Naive thymus-derived CD4-positive, alpha-beta T cell (primary cell): ENCODE results near the gene C1orf50. TPM values are rescaled to one million over a fixed set of nuclear protein-coding genes. Genes with fewer than 3 reads are reported as not detected.
A peak's percentile ranks its signal among the peaks of the same experiment; 100 is the strongest.

ENCODE experiments used
- ATAC-seq: fragments of 150-1000 bp; cut with Tn5 transposase; 2 replicates; pipeline ENCODE4 v1.10.0; 2021; ENCODE audit warnings: mild to moderate bottlenecking, moderate library complexity
- CTCF ChIA-PET: fragments of 350-600 bp; sonication (Branson Sonifier 250); formaldehyde crosslinking; loops from one replicate; lab custom pipeline; 2021; ENCODE audit warnings: antibody characterized with exemption; lab: Charles Lee
- POLR2A ChIA-PET: fragments of 350-600 bp; sonication (Branson Sonifier 250); formaldehyde crosslinking; loops from one replicate; lab custom pipeline; 2021; ENCODE audit warnings: antibody characterized with exemption, inconsistent platforms; lab: Charles Lee
- DNase-seq, 9 donors: peaks; one replicate each; pipeline versions ENCODE4 v3.0.0 to v3.0.0-alpha.2; 2020 to 2022; ENCODE audit warnings: mixed read lengths in 1 of 9
- H3K27ac ChIP-seq: one replicate; pipeline ENCODE4 v1.7.0; 2013; ENCODE audit warnings: mild to moderate bottlenecking, low read depth, low read length, moderate library complexity
- H3K27me3 ChIP-seq, 2 donors: one replicate each; pipeline ENCODE4 v1.7.0; 2013; ENCODE audit warnings: low read length in 2 of 2, mild to moderate bottlenecking in 2 of 2, moderate library complexity in 2 of 2; ENCODE audit not compliant: control insufficient read depth in 2 of 2, insufficient read depth in 2 of 2
- H3K36me3 ChIP-seq, 3 experiments: 1 replicate in 2 of 3; 2 replicates in 1 of 3; pipeline ENCODE4 v1.7.0; 2013; ENCODE audit warnings: low read length in 3 of 3, mild to moderate bottlenecking in 3 of 3, moderate library complexity in 1 of 3; ENCODE audit not compliant: insufficient read depth in 3 of 3, control insufficient read depth in 2 of 3
- H3K4me1 ChIP-seq, 2 donors: one replicate each; pipeline ENCODE4 v1.7.0; 2013; ENCODE audit warnings: low read length in 2 of 2, mild to moderate bottlenecking in 2 of 2, moderate library complexity in 1 of 2; ENCODE audit not compliant: control insufficient read depth in 2 of 2, insufficient read depth in 2 of 2
- H3K4me3 ChIP-seq: 2 replicates; pipeline ENCODE4 v1.7.0; 2013; ENCODE audit warnings: mild to moderate bottlenecking, low read length
- H3K9me3 ChIP-seq, 3 experiments: 1 replicate in 2 of 3; 2 replicates in 1 of 3; pipeline ENCODE4 v1.7.0; 2013; ENCODE audit warnings: low read length in 3 of 3; ENCODE audit not compliant: control insufficient read depth in 2 of 3
- H3K27ac Mint-ChIP-seq, 9 donors: one replicate each; pipeline ENCODE4 v1.8.0; 2020 to 2022; ENCODE audit warnings: mixed read lengths in 9 of 9, mild to moderate bottlenecking in 8 of 9, moderate library complexity in 5 of 9, inconsistent platforms in 2 of 9
- H3K27me3 Mint-ChIP-seq, 5 donors: one replicate each; pipeline ENCODE4 v1.8.0; 2021 to 2022; ENCODE audit warnings: mixed read lengths in 5 of 5, mild to moderate bottlenecking in 1 of 5
- H3K36me3 Mint-ChIP-seq, 5 donors: one replicate each; pipeline ENCODE4 v1.8.0; 2020 to 2022; ENCODE audit warnings: mixed read lengths in 5 of 5, mild to moderate bottlenecking in 3 of 5, inconsistent platforms in 1 of 5
- H3K4me1 Mint-ChIP-seq, 7 donors: one replicate each; pipeline ENCODE4 v1.8.0; 2020 to 2022; ENCODE audit warnings: mixed read lengths in 7 of 7, mild to moderate bottlenecking in 3 of 7, inconsistent platforms in 1 of 7
- H3K4me3 Mint-ChIP-seq, 10 donors: one replicate each; pipeline ENCODE4 v1.8.0; 2020 to 2022; ENCODE audit warnings: mild to moderate bottlenecking in 10 of 10, mixed read lengths in 10 of 10, moderate library complexity in 6 of 10, inconsistent platforms in 2 of 10
- H3K9me3 Mint-ChIP-seq, 11 donors: one replicate each; pipeline ENCODE4 v1.8.0; 2020 to 2022; ENCODE audit warnings: mixed read lengths in 11 of 11, mild to moderate bottlenecking in 4 of 11, inconsistent platforms in 1 of 11, moderate library complexity in 1 of 11
- intact Hi-C, 2 donors: fragments of 100-400 bp; cut with micrococcal nuclease; formaldehyde crosslinking; loops; one replicate each; pipeline ENCODE4 v1.15.1; 2023
- polyA plus RNA-seq, 2 donors: library from polyadenylated mRNA; unstranded; fragments of 300-500 nt; fragmentation: Illumina TruSeq; gene quantifications; one replicate each; pipeline ENCODE4 v1.2.3, GENCODE V29; 2021
- total RNA-seq, 6 experiments: library from RNA in 5 of 6; stranded (reverse) in 5 of 6; gene quantifications; 1 replicate in 5 of 6; 2 replicates in 1 of 6; pipeline ENCODE4 v1.2.3 and lab custom pipeline; 2021 to 2026

C1orf50 gene
- total and polyA plus RNA-seq, 7 experiments from 2014 or later, result 3.4 to 20.8 (median 14.2) TPM

DNA sequence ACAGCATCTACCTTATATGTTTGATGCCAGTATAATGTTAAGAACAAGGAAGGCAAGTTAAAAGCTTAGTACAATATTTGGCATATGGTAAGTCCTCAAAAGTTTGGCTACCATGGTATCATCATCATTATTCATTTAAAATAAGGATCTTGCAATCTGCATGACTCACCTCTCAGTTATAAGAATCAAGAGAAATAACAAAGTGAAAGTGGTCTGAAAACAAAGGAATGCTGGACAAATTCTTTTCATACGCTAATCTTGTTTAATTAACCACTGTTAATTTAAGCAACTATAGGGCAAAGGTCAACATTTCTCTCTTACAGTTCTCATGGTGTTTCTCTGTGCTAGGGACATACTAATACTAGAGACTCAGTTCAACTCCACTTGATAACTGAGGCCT, 14.0 kb upstream of the C1orf50 start:
- ATAC-seq, result no peak
- peaks cover 35 to 75% (median 60%) of the 10 kb centered on the region in 5 donors for H3K36me3 Mint-ChIP-seq
- Histone ChIP-seq H3K27ac (no peak overlapping the region), H3K4me3 (no peak overlapping the region), H3K4me1 (no peaks in the 10 kb centered on the region), H3K9me3 (no peaks in the 10 kb centered on the region), H3K36me3 (peaks cover 0 to 88% (median 6%) of the 10 kb centered on the region in 3 experiments), H3K27me3 (no peaks in the 10 kb centered on the region)
- no peak overlapping the region for H3K4me3 Mint-ChIP-seq
- H3K27me3 Mint-ChIP-seq, result no peaks in the 10 kb centered on the region
- CTCF ChIA-PET, result interaction anchor here (0.7 kb wide), 1 partner anchor 1385 kb away, joined by 3 read pairs; no protein-coding TSS in a partner anchor
- peaks cover 0 to 6% (median 4%) of the 10 kb centered on the region in 7 donors for H3K4me1 Mint-ChIP-seq
- DNase-seq, result no peak
- peaks cover 0 to 6% (median 0%) of the 10 kb centered on the region in 11 donors for H3K9me3 Mint-ChIP-seq
- POLR2A ChIA-PET, result interaction anchor here (0.7 kb wide), 1 partner anchor 14 kb away, joined by 3 read pairs; the partner anchor contains the start of genes C1orf50 and P3H1
- intact Hi-C loops, result no loop called here
- H3K27ac Mint-ChIP-seq, result peak overlapping the region in 1 of 9 donors; percentile 45

DNA sequence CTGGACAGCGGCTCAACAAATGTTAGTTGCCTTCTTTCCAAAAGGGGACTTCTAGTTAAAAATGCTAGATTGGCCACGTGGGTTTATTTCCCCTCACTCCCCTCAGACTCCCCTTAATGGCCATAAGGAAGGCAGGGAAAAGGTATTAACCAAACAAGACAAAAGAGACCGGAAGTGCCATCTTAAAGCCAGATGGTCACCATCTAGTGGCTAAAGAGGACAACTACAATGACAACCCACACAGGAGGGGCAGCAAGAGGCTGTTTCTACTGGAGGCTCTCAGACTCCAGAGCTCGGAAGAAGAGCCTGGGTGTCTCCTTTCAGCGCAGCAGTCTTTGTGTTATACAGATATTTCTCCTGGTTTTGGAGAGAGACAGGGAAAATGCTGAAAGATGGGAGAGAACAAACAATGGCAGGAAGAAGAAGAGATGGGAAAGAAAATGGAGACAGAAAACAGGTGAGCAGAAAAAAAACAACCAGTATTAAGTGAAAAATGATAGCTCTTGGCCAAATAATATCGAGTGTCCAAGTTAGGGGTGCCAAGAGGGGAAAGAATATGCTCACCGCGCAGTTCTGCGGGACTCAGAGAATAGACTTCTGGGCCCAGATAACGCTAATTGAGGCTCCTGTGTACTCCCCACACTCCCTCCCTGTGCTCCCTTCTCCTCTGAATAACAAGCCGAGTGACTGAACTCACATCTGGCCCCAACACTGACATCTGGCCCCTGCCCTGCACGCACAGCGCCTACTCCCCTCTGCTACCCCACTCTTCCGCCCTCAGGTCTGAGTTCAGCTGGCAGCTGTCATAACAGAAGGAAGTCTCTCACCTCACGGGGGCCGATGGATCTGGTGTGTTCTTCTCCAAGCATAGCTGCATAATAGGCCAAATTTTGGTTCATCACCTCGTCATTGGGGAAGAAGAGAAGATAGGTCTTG, 9.8 kb upstream of the C1orf50 start:
- H3K9me3 Mint-ChIP-seq, result no peaks in the 10 kb centered on the region
- H3K36me3 ChIP-seq, result peaks cover 7 to 72% (median 11%) of the 10 kb centered on the region in 3 experiments
- intact Hi-C loops, result no loop called here
- no peak overlapping the region for H3K27ac ChIP-seq
- peak; percentile 74 for ATAC-seq
- H3K4me3 Mint-ChIP-seq, result no peak overlapping the region
- no peak overlapping the region for H3K4me3 ChIP-seq
- ChIA-PET CTCF (interaction anchor here (0.5 to 1.7 kb wide), 3 partner anchors 10 to 317 kb away, joined by 3 to 4 read pairs (median 3); partner anchors contain the start of genes C1orf50 and P3H1), POLR2A (interaction anchor here (1.7 kb wide), 1 partner anchor 10 kb away, joined by 9 read pairs; the partner anchor contains the start of genes C1orf50 and P3H1)
- no peaks in the 10 kb centered on the region for H3K27me3 ChIP-seq
- no peaks in the 10 kb centered on the region for H3K27me3 Mint-ChIP-seq
- H3K4me1 ChIP-seq, result no peaks in the 10 kb centered on the region
- H3K27ac Mint-ChIP-seq, result peak overlapping the region in 4 of 9 donors; percentile 28 to 82 (median 68)
- peak in 3 of 9 donors; percentile 15 to 23 (median 23) for DNase-seq
- H3K9me3 ChIP-seq, result no peaks in the 10 kb centered on the region
- H3K4me1 Mint-ChIP-seq, result peaks cover 3 to 8% (median 4%) of the 10 kb centered on the region in 7 donors
- peaks cover 22 to 53% (median 36%) of the 10 kb centered on the region in 5 donors for H3K36me3 Mint-ChIP-seq

DNA sequence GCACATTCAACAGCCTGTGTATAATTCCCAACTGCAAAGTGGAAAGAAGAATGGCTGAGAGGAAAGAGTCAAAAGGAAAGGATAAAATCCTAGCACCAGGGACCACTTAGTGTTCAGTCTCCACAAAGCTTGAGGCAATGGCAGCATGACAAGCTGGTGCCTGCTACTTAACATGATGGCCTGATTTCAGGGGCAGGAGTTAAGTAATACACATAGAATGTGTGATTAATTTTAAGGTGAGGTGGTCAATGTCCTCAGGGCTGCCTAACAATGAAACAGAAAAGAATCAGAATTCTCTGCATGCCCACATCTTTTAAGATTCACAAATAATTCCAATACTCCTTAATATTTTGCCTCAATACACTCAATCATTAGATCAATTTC, 9.2 kb upstream of the C1orf50 start:
- Mint-ChIP-seq H3K4me3 (no peak overlapping the region), H3K36me3 (peaks cover 22 to 46% (median 29%) of the 10 kb centered on the region in 5 donors), H3K4me1 (peaks cover 6 to 10% (median 8%) of the 10 kb centered on the region in 7 donors), H3K27me3 (no peaks in the 10 kb centered on the region), H3K9me3 (no peaks in the 10 kb centered on the region), H3K27ac (peak overlapping the region in 1 of 9 donors; percentile 28)
- CTCF ChIA-PET, result interaction anchor here (1.3 to 1.7 kb wide), 3 partner anchors 9 to 316 kb away, joined by 3 to 4 read pairs (median 4); partner anchors contain the start of genes C1orf50 and P3H1
- Histone ChIP-seq H3K27me3 (no peaks in the 10 kb centered on the region), H3K36me3 (peaks cover 7 to 66% (median 11%) of the 10 kb centered on the region in 3 experiments), H3K4me3 (no peak overlapping the region), H3K9me3 (no peaks in the 10 kb centered on the region), H3K27ac (no peak overlapping the region), H3K4me1 (no peaks in the 10 kb centered on the region)
- POLR2A ChIA-PET, result interaction anchor here (0.6 to 1.7 kb wide), 2 partner anchors 9 to 218 kb away, joined by 4 to 9 read pairs; partner anchors contain the start of genes C1orf50 and P3H1
- intact Hi-C loops, result no loop called here
- DNase-seq, result no peak
- no peak for ATAC-seq

DNA sequence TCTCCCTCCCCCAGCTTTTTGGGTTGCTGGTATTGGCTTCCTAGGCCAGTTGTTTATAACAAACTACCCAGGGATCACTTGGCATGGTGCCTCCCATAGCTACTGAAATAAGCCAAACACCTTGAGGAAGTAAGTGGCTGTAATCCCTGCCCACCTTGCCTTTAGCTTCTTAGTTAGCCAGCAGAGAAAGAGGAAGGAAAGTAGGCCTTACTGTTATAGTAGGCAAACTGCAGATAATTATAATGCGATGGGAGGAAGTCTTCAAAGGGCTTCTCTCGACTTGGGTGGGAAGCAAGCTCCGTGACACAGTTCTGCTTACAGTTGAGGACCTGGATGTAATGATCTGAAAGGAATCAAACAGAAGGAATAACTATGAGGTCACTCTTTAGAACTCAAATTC, 8.4 kb upstream of the C1orf50 start:
- peaks cover 6 to 10% (median 8%) of the 10 kb centered on the region in 7 donors for H3K4me1 Mint-ChIP-seq
- Histone ChIP-seq H3K27me3 (no peaks in the 10 kb centered on the region), H3K36me3 (peaks cover 7 to 59% (median 11%) of the 10 kb centered on the region in 3 experiments), H3K4me1 (no peaks in the 10 kb centered on the region), H3K4me3 (no peak overlapping the region), H3K27ac (no peak overlapping the region), H3K9me3 (no peaks in the 10 kb centered on the region)
- H3K9me3 Mint-ChIP-seq, result no peaks in the 10 kb centered on the region
- ATAC-seq (no peak), DNase-seq (no peak)
- no peak overlapping the region for H3K27ac Mint-ChIP-seq
- ChIA-PET POLR2A (no interaction called here), CTCF (interaction anchor here (1.3 to 1.5 kb wide), 2 partner anchors 180 to 315 kb away, joined by 3 to 4 read pairs; no protein-coding TSS in a partner anchor)
- intact Hi-C loops, result no loop called here
- H3K27me3 Mint-ChIP-seq, result no peaks in the 10 kb centered on the region
- no peak overlapping the region for H3K4me3 Mint-ChIP-seq
- H3K36me3 Mint-ChIP-seq, result peaks cover 19 to 41% (median 28%) of the 10 kb centered on the region in 5 donors

DNA sequence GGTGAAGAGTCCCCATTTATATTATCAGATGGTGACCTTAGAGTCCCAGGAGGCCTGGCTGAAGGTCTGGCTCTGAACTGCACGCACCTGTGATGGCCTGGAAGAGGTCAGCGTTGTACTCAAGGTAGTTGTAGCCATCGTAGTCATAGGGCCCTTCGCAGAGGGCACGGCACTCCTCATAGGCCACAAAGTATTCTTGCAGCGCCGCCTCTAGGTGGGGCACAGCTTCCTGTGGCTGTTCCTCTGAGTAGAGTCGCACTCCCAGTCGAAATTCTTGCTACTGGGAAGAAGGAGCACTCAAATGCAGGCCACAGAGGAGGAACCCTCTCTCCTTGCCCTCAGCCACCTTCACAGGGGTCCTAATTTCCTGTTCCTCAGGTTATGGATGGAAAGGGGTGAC, 7.9 kb upstream of the C1orf50 start:
- Mint-ChIP-seq H3K9me3 (no peaks in the 10 kb centered on the region), H3K27me3 (no peaks in the 10 kb centered on the region), H3K4me3 (no peak overlapping the region), H3K27ac (peak overlapping the region in 1 of 9 donors; percentile 43), H3K4me1 (peaks cover 6 to 13% (median 8%) of the 10 kb centered on the region in 7 donors), H3K36me3 (peaks cover 16 to 36% (median 23%) of the 10 kb centered on the region in 5 donors)
- CTCF ChIA-PET, result interaction anchor here (1.0 to 1.5 kb wide), 3 partner anchors 13 to 314 kb away, joined by 3 to 8 read pairs (median 4); no protein-coding TSS in a partner anchor
- H3K36me3 ChIP-seq, result peaks cover 7 to 54% (median 11%) of the 10 kb centered on the region in 3 experiments
- no peaks in the 10 kb centered on the region for H3K27me3 ChIP-seq
- ATAC-seq (no peak), DNase-seq (no peak)
- no peaks in the 10 kb centered on the region for H3K9me3 ChIP-seq
- no peak overlapping the region for H3K4me3 ChIP-seq
- no peaks in the 10 kb centered on the region for H3K4me1 ChIP-seq
- intact Hi-C loops, result no loop called here
- H3K27ac ChIP-seq, result no peak overlapping the region
- POLR2A ChIA-PET, result no interaction called here

DNA sequence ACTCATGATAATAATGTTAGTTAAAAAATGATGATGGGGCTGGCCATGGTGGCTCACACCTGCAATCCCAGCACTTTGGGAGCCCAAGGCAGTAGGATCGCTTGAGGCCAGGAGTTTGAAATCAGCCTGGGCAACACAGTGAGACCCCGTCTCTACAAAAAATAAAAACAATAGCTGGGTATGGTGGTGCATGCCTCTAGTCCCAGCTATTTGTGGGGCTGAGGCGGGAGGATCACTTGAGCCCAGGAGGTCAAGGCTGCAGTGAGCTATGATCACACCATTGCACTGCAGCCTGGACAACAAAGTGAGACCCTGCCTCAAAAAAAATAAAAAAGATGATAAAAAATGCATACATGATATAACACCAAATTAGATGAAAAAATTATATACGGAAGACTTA, 5.5 kb upstream of the C1orf50 start:
- no peaks in the 10 kb centered on the region for H3K9me3 Mint-ChIP-seq
- H3K27me3 ChIP-seq, result no peaks in the 10 kb centered on the region
- no peaks in the 10 kb centered on the region for H3K27me3 Mint-ChIP-seq
- no peaks in the 10 kb centered on the region for H3K9me3 ChIP-seq
- H3K27ac Mint-ChIP-seq, result no peak overlapping the region
- ATAC-seq (no peak), DNase-seq (no peak)
- H3K36me3 ChIP-seq, result peaks cover 7 to 30% (median 11%) of the 10 kb centered on the region in 3 experiments
- H3K27ac ChIP-seq, result no peak overlapping the region
- ChIA-PET CTCF (no interaction called here), POLR2A (no interaction called here)
- H3K4me1 ChIP-seq, result peaks cover 12 to 13% of the 10 kb centered on the region in 2 donors
- H3K4me3 ChIP-seq, result no peak overlapping the region
- no peak overlapping the region for H3K4me3 Mint-ChIP-seq
- H3K4me1 Mint-ChIP-seq, result peaks cover 6 to 13% (median 8%) of the 10 kb centered on the region in 7 donors
- peaks cover 3 to 19% (median 10%) of the 10 kb centered on the region in 5 donors for H3K36me3 Mint-ChIP-seq
- intact Hi-C loops, result no loop called here
